Activated T-cell treated with anti-CD3 and anti-CD28 coated beads, Interleukin-2, amount 50 U/mL, for 72 hours (primary cell): ENCODE results near the gene LAMA5. TPM values are rescaled to one million over a fixed set of nuclear protein-coding genes. Genes with fewer than 3 reads are reported as not detected.
"Not testable (repeated sequence)": the region's sequence is repeated elsewhere in the genome, so short reads cannot be mapped to it uniquely, and the experiment has no call there.

Experiments
- ATAC-seq, 2 donors: fragments of 150-1000 bp; cut with Tn5 transposase; replicated peaks in 1 of 2; 2 replicates each; pipeline ENCODE4 v1.10.0; 2021; ENCODE audit warnings: moderate library complexity in 2 of 2, mild to moderate bottlenecking in 1 of 2
- DNase-seq, 2 donors: peaks; one replicate each; pipeline ENCODE4 v3.0.0; 2021 to 2022; ENCODE audit warnings: mixed read lengths in 1 of 2
- H3K27ac Mint-ChIP-seq: one replicate; pipeline ENCODE4 v1.8.0; 2022; ENCODE audit warnings: mild to moderate bottlenecking, moderate library complexity, mixed read lengths
- H3K27me3 Mint-ChIP-seq: one replicate; pipeline ENCODE4 v1.8.0; 2022; ENCODE audit warnings: low read depth, mixed read lengths
- H3K36me3 Mint-ChIP-seq, 2 donors: one replicate each; pipeline ENCODE4 v1.8.0; 2022; ENCODE audit warnings: mixed read lengths in 2 of 2, mild to moderate bottlenecking in 1 of 2; ENCODE audit not compliant: insufficient read depth in 2 of 2
- H3K4me1 Mint-ChIP-seq: one replicate; pipeline ENCODE4 v1.8.0; 2022; ENCODE audit warnings: low read depth, mixed read lengths
- H3K4me3 Mint-ChIP-seq, 2 donors: one replicate each; pipeline ENCODE4 v1.8.0; 2022; ENCODE audit warnings: mild to moderate bottlenecking in 2 of 2, mixed read lengths in 2 of 2, moderate library complexity in 2 of 2
- H3K9me3 Mint-ChIP-seq, 2 donors: one replicate each; pipeline ENCODE4 v1.8.0; 2022; ENCODE audit warnings: mixed read lengths in 2 of 2
- total RNA-seq, 2 donors: library from RNA; stranded (reverse); gene quantifications; one replicate each; pipeline ENCODE4 v1.2.3, GENCODE V29; 2022

The LAMA5 gene
- total RNA-seq, 2 donors from 2014 or later = 0.86 to 0.99 TPM

- Mint-ChIP-seq H3K4me3 (no peak overlapping the region), H3K27ac (no peak overlapping the region), H3K9me3 (peaks cover 4 to 5% of the 10 kb centered on the region in 2 donors), H3K27me3 (no peaks in the 10 kb centered on the region), H3K4me1 (no peaks in the 10 kb centered on the region), H3K36me3 (peaks cover 7 to 9% of the 10 kb centered on the region in 2 donors)
- no peak for DNase-seq
- ATAC-seq = no peak
These were observed 10.6 kb upstream of the LAMA5 start for GRCh38 chr20:62377615-62378178.

- H3K4me3 Mint-ChIP-seq = no peak overlapping the region
- DNase-seq (no peak), ATAC-seq (no peak)
- no peak overlapping the region for H3K27ac Mint-ChIP-seq
- H3K36me3 Mint-ChIP-seq = peaks cover 4 to 5% of the 10 kb centered on the region in 2 donors
- H3K9me3 Mint-ChIP-seq = peaks cover 3 to 4% of the 10 kb centered on the region in 2 donors
- no peaks in the 10 kb centered on the region for H3K4me1 Mint-ChIP-seq
- no peaks in the 10 kb centered on the region for H3K27me3 Mint-ChIP-seq
These were observed 10.0 kb upstream of the LAMA5 start for GRCh38 chr20:62377064-62377461.

GRCh38 chr20:62376112-62377063, 9.3 kb upstream of the LAMA5 start:
- no peaks in the 10 kb centered on the region for H3K9me3 Mint-ChIP-seq
- DNase-seq (no peak), ATAC-seq (no peak)
- no peak overlapping the region for H3K27ac Mint-ChIP-seq
- H3K4me1 Mint-ChIP-seq = no peaks in the 10 kb centered on the region
- H3K4me3 Mint-ChIP-seq = no peak overlapping the region
- no peaks in the 10 kb centered on the region for H3K36me3 Mint-ChIP-seq
- H3K27me3 Mint-ChIP-seq = no peaks in the 10 kb centered on the region

GRCh38 chr20:62374331-62375152, 7.4 kb upstream of the LAMA5 start:
- H3K36me3 Mint-ChIP-seq = no peaks in the 10 kb centered on the region
- H3K27ac Mint-ChIP-seq = no peak overlapping the region
- no peak overlapping the region for H3K4me3 Mint-ChIP-seq
- H3K27me3 Mint-ChIP-seq = peaks cover 1% of the 10 kb centered on the region
- H3K9me3 Mint-ChIP-seq = no peaks in the 10 kb centered on the region
- H3K4me1 Mint-ChIP-seq = peaks cover 2% of the 10 kb centered on the region
- DNase-seq (no peak), ATAC-seq (no peak)

- H3K9me3 Mint-ChIP-seq, DNase-seq, H3K27ac Mint-ChIP-seq, H3K36me3 Mint-ChIP-seq, H3K4me3 Mint-ChIP-seq, ATAC-seq, H3K27me3 Mint-ChIP-seq, H3K4me1 Mint-ChIP-seq: not testable (repeated sequence)
These were observed 6.6 kb upstream of the LAMA5 start for GRCh38 chr20:62373631-62374179.

- DNase-seq = no peak
- no peak for ATAC-seq
- Mint-ChIP-seq H3K27ac (no peak overlapping the region), H3K4me1 (peaks cover 9% of the 10 kb centered on the region), H3K9me3 (no peaks in the 10 kb centered on the region), H3K36me3 (no peaks in the 10 kb centered on the region), H3K27me3 (peaks cover 7% of the 10 kb centered on the region), H3K4me3 (no peak overlapping the region)
These were observed 5.2 kb upstream of the LAMA5 start for GRCh38 chr20:62372042-62372993.

- DNase-seq = no peak
- Mint-ChIP-seq H3K27me3 (peaks cover 7% of the 10 kb centered on the region), H3K27ac (no peak overlapping the region), H3K9me3 (no peaks in the 10 kb centered on the region), H3K36me3 (no peaks in the 10 kb centered on the region), H3K4me1 (peaks cover 9% of the 10 kb centered on the region), H3K4me3 (no peak overlapping the region)
- ATAC-seq = no peak
These were observed 4.5 kb upstream of the LAMA5 start for GRCh38 chr20:62371588-62372041.

GRCh38 chr20:62370807-62371587, 3.9 kb upstream of the LAMA5 start:
- peaks cover 9% of the 10 kb centered on the region for H3K4me1 Mint-ChIP-seq
- peaks cover 7% of the 10 kb centered on the region for H3K27me3 Mint-ChIP-seq
- H3K9me3 Mint-ChIP-seq = no peaks in the 10 kb centered on the region
- no peak overlapping the region for H3K27ac Mint-ChIP-seq
- ATAC-seq (no peak), DNase-seq (no peak)
- no peaks in the 10 kb centered on the region for H3K36me3 Mint-ChIP-seq
- no peak overlapping the region for H3K4me3 Mint-ChIP-seq

- Mint-ChIP-seq H3K27ac (no peak overlapping the region), H3K4me3 (no peak overlapping the region), H3K27me3 (peaks cover 8% of the 10 kb centered on the region), H3K4me1 (peaks cover 9% of the 10 kb centered on the region), H3K36me3 (no peaks in the 10 kb centered on the region), H3K9me3 (no peaks in the 10 kb centered on the region)
- DNase-seq (peak; percentile 48 to 69), ATAC-seq (peak; percentile 62 to 72)
These were observed 3.1 kb upstream of the LAMA5 start for GRCh38 chr20:62370115-62370806.

GRCh38 chr20:62369815-62370114, 2.7 kb upstream of the LAMA5 start:
- DNase-seq (no peak), ATAC-seq (no peak)
- Mint-ChIP-seq H3K27me3 (peaks cover 12% of the 10 kb centered on the region), H3K4me1 (peaks cover 9% of the 10 kb centered on the region), H3K36me3 (no peaks in the 10 kb centered on the region), H3K9me3 (no peaks in the 10 kb centered on the region), H3K27ac (no peak overlapping the region), H3K4me3 (no peak overlapping the region)
